ENCODE measurements around the gene SLC35C1. TPM values are rescaled to one million over a fixed set of nuclear protein-coding genes. Genes with fewer than 3 reads are reported as not detected.
A peak's percentile ranks its signal among the peaks of the same experiment; 100 is the strongest.

SLC35C1 gene
- total RNA-seq, 1 experiment from 2014 or later = 10.4 TPM

DNA sequence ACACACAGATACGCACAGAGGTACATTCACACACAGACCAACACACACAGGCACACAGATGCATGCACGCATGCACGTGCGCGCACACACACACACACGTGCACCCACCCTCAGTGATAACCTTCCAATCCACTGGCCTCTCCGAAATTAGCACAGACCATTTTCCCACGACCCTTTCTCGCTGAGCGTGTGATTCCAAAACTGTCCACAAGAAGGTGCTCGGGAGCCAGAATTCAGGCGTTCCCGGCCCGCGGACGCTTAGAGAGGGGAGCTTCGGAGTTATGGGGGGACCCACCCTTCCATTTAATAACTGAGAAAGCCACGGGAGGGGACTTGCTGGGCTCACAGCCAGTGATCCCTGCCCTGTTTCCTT is 33.8 kb upstream of the SLC35C1 start:
- POLR2A ChIA-PET = interaction anchor here (1.6 kb wide), 1 partner anchor 116 kb away, joined by 3 read pairs; no protein-coding TSS in a partner anchor
- Mint-ChIP-seq H3K36me3 (no peaks in the 10 kb centered on the region), H3K4me3 (peak overlapping the region; percentile 78), H3K9me3 (no peaks in the 10 kb centered on the region), H3K4me1 (peaks cover 2% of the 10 kb centered on the region; the same call in 1 of the 2 replicates), H3K27me3 (ENCODE audit: low read depth) (peaks cover 12% of the 10 kb centered on the region), H3K27ac (no peak overlapping the region)
- DNase-seq (ENCODE audit: low spot score) (peak; percentile 82), ATAC-seq (peak; percentile 59)
- no peak for TF ChIP-seq CREM (CRISPR knock-in tag; IDR thresholded peaks at IDR 0.05)
- TF ChIP-seq, protein P1, sequence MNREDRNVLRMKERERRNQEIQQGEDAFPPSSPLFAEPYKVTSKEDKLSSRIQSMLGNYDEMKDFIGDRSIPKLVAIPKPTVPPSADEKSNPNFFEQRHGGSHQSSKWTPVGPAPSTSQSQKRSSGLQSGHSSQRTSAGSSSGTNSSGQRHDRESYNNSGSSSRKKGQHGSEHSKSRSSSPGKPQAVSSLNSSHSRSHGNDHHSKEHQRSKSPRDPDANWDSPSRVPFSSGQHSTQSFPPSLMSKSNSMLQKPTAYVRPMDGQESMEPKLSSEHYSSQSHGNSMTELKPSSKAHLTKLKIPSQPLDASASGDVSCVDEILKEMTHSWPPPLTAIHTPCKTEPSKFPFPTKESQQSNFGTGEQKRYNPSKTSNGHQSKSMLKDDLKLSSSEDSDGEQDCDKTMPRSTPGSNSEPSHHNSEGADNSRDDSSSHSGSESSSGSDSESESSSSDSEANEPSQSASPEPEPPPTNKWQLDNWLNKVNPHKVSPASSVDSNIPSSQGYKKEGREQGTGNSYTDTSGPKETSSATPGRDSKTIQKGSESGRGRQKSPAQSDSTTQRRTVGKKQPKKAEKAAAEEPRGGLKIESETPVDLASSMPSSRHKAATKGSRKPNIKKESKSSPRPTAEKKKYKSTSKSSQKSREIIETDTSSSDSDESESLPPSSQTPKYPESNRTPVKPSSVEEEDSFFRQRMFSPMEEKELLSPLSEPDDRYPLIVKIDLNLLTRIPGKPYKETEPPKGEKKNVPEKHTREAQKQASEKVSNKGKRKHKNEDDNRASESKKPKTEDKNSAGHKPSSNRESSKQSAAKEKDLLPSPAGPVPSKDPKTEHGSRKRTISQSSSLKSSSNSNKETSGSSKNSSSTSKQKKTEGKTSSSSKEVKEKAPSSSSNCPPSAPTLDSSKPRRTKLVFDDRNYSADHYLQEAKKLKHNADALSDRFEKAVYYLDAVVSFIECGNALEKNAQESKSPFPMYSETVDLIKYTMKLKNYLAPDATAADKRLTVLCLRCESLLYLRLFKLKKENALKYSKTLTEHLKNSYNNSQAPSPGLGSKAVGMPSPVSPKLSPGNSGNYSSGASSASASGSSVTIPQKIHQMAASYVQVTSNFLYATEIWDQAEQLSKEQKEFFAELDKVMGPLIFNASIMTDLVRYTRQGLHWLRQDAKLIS (CRISPR knock-in tag; IDR thresholded peaks at IDR 0.05; ENCODE audit: borderline replicate concordance) = no peak
- TF ChIP-seq, protein P2, sequence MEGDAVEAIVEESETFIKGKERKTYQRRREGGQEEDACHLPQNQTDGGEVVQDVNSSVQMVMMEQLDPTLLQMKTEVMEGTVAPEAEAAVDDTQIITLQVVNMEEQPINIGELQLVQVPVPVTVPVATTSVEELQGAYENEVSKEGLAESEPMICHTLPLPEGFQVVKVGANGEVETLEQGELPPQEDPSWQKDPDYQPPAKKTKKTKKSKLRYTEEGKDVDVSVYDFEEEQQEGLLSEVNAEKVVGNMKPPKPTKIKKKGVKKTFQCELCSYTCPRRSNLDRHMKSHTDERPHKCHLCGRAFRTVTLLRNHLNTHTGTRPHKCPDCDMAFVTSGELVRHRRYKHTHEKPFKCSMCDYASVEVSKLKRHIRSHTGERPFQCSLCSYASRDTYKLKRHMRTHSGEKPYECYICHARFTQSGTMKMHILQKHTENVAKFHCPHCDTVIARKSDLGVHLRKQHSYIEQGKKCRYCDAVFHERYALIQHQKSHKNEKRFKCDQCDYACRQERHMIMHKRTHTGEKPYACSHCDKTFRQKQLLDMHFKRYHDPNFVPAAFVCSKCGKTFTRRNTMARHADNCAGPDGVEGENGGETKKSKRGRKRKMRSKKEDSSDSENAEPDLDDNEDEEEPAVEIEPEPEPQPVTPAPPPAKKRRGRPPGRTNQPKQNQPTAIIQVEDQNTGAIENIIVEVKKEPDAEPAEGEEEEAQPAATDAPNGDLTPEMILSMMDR (IDR thresholded peaks at IDR 0.05) = peak; percentile 92
- CTCF ChIA-PET = interaction anchor here (0.5 to 4.2 kb wide), 135 partner anchors 9 to 667 kb away, joined by 3 to 184 read pairs (median 5); partner anchors contain the start of genes CHST1, CRY2 and PEX16

DNA sequence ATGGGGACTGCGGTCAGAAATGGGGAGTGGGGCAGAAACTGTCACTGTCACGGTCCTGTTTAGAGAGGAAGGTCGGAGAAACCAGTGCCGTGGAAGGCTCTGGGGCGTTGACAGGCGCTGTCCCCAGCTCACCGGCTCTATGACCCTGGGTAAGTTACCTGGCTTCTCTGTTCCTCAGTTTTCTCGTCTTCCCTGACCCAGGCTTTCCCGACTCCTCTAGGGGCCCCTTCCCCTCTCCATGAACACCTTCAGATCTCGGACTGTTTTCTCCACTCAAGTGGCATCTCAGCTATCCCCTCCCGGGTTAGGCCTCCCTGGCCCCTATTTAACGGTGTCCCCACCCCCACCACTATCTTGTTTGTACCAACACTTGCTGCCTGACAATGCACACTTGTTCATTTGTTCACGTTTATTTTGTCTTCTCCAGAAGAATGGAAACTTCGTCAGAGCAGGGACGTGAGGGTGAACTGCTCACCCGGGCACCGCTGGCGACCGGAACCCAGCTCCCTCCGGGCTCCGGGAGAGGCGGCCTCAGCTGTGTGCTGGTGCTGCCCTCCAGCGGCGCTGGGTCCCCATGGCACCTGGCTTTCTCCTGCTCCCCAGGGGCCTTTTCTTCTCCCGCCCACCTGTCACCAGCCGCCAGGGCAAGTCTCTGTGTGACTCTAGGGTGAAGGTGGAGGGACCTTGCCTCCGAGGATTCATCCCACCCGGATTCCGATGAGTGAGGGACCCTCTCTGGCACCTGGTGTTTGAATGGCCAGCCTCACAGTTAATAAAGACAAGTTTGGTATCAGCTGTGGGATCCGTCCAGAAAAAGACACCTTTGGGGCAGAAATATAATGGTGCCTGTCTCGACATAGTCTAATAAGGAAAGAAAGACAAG is 33.1 kb upstream of the SLC35C1 start:
- no peak overlapping the region for H3K27ac Mint-ChIP-seq
- no peaks in the 10 kb centered on the region for H3K9me3 Mint-ChIP-seq
- ChIA-PET CTCF (interaction anchor here (0.5 to 4.2 kb wide), 151 partner anchors 9 to 668 kb away, joined by 3 to 184 read pairs (median 5); partner anchors contain the start of genes CHST1, CRY2 and PEX16), POLR2A (interaction anchor here (1.6 kb wide), 1 partner anchor 117 kb away, joined by 3 read pairs; no protein-coding TSS in a partner anchor)
- ATAC-seq (peak; percentile 93), DNase-seq (ENCODE audit: low spot score) (peak; percentile 92)
- peaks cover 12% of the 10 kb centered on the region for H3K27me3 Mint-ChIP-seq (ENCODE audit: low read depth)
- peaks cover 2% of the 10 kb centered on the region; the same call in 1 of the 2 replicates for H3K4me1 Mint-ChIP-seq
- H3K36me3 Mint-ChIP-seq = no peaks in the 10 kb centered on the region
- no peak for TF ChIP-seq ELF4 (CRISPR knock-in tag; IDR thresholded peaks at IDR 0.05; ENCODE audit: low read depth)
- TF ChIP-seq, protein P3, sequence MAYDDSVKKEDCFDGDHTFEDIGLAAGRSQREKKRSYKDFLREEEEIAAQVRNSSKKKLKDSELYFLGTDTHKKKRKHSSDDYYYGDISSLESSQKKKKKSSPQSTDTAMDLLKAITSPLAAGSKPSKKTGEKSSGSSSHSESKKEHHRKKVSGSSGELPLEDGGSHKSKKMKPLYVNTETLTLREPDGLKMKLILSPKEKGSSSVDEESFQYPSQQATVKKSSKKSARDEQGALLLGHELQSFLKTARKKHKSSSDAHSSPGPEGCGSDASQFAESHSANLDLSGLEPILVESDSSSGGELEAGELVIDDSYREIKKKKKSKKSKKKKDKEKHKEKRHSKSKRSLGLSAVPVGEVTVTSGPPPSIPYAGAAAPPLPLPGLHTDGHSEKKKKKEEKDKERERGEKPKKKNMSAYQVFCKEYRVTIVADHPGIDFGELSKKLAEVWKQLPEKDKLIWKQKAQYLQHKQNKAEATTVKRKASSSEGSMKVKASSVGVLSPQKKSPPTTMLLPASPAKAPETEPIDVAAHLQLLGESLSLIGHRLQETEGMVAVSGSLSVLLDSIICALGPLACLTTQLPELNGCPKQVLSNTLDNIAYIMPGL (CRISPR knock-in tag; IDR thresholded peaks at IDR 0.05) = peak; percentile 51; the same call in 1 of the 2 replicates
- TF ChIP-seq KAT7 (CRISPR knock-in tag; IDR thresholded peaks at IDR 0.05; ENCODE audit: borderline replicate concordance) = no peak
- TF ChIP-seq, protein P2 (IDR thresholded peaks at IDR 0.05) = peak; percentile 65
- TF ChIP-seq FOXK1 (CRISPR knock-in tag; IDR thresholded peaks at IDR 0.05) = 0 out of 2 replicates have a peak, but pooled peaks have one; percentile 12
- TF ChIP-seq SP1 (CRISPR knock-in tag; conservative IDR thresholded peaks at IDR 0.05) = peak; percentile 46; the same call in 1 of the 2 replicates
- peak overlapping the region; percentile 78 for H3K4me3 Mint-ChIP-seq

DNA sequence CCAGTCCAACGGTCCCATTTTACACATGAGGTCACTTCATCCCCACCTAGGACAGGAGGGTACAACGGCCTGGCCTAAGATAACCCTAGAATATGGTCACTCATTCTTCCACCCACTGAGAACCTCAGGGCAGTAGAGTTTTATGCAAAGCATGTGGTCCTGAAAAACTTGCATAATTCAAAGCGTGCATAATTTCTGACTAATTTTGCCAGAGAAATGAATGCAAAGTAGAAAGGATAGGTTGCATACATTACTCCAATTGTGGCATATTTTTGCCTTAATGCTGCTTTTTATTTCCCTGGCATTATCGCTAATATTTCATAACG is 32.5 kb upstream of the SLC35C1 start:
- POLR2A ChIA-PET = interaction anchor here (1.6 kb wide), 1 partner anchor 117 kb away, joined by 3 read pairs; no protein-coding TSS in a partner anchor
- Mint-ChIP-seq H3K9me3 (no peaks in the 10 kb centered on the region), H3K4me1 (peaks cover under 1% of the 10 kb centered on the region; the same call in 1 of the 2 replicates), H3K27me3 (ENCODE audit: low read depth) (peaks cover 12% of the 10 kb centered on the region), H3K36me3 (no peaks in the 10 kb centered on the region), H3K27ac (no peak overlapping the region), H3K4me3 (no peak overlapping the region)
- DNase-seq (ENCODE audit: low spot score) = no peak
- CTCF ChIA-PET = interaction anchor here (0.6 to 4.2 kb wide), 64 partner anchors 10 to 665 kb away, joined by 3 to 184 read pairs (median 7); partner anchors contain the start of genes CHST1, CRY2 and PEX16
- no peak for ATAC-seq
- TF ChIP-seq HMGA2 (CRISPR knock-in tag; IDR thresholded peaks at IDR 0.05) (no peak), EMX1 (CRISPR knock-in tag; IDR thresholded peaks at IDR 0.05) (no peak), ZNF317 (CRISPR knock-in tag; IDR thresholded peaks at IDR 0.05; ENCODE audit: borderline replicate concordance, low read depth) (no peak), TCF7 (CRISPR knock-in tag; IDR thresholded peaks at IDR 0.05; ENCODE audit: low read depth) (no peak)
- TF ChIP-seq, protein P4, sequence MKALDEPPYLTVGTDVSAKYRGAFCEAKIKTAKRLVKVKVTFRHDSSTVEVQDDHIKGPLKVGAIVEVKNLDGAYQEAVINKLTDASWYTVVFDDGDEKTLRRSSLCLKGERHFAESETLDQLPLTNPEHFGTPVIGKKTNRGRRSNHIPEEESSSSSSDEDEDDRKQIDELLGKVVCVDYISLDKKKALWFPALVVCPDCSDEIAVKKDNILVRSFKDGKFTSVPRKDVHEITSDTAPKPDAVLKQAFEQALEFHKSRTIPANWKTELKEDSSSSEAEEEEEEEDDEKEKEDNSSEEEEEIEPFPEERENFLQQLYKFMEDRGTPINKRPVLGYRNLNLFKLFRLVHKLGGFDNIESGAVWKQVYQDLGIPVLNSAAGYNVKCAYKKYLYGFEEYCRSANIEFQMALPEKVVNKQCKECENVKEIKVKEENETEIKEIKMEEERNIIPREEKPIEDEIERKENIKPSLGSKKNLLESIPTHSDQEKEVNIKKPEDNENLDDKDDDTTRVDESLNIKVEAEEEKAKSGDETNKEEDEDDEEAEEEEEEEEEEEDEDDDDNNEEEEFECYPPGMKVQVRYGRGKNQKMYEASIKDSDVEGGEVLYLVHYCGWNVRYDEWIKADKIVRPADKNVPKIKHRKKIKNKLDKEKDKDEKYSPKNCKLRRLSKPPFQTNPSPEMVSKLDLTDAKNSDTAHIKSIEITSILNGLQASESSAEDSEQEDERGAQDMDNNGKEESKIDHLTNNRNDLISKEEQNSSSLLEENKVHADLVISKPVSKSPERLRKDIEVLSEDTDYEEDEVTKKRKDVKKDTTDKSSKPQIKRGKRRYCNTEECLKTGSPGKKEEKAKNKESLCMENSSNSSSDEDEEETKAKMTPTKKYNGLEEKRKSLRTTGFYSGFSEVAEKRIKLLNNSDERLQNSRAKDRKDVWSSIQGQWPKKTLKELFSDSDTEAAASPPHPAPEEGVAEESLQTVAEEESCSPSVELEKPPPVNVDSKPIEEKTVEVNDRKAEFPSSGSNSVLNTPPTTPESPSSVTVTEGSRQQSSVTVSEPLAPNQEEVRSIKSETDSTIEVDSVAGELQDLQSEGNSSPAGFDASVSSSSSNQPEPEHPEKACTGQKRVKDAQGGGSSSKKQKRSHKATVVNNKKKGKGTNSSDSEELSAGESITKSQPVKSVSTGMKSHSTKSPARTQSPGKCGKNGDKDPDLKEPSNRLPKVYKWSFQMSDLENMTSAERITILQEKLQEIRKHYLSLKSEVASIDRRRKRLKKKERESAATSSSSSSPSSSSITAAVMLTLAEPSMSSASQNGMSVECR (CRISPR knock-in tag; IDR thresholded peaks at IDR 0.05; ENCODE audit: borderline replicate concordance) = no peak

Data from WTC11 (cell line).